Muscle of back (tissue), 13 donors: ENCODE measurements around the gene LDLRAD2. TPM values are rescaled to one million over a fixed set of nuclear protein-coding genes. Genes with fewer than 3 reads are reported as not detected.
"Not testable (repeated sequence)": the region's sequence is repeated elsewhere in the genome, so short reads cannot be mapped to it uniquely, and the experiment has no call there.

Source experiments
- DNase-seq, 3 donors: peaks; one replicate each; pipeline versions ENCODE4 v3.0.0 to v3.0.0-alpha.2; 2013
- long read RNA-seq, 9 donors: transcript quantifications; one replicate each; lab custom pipeline, GENCODE V29; 2026
- polyA plus RNA-seq, 10 donors: library from polyadenylated mRNA; unstranded; fragments of 120-200 nt; gene quantifications; one replicate each; pipeline ENCODE4 v1.2.1, GENCODE V29; 2013; ENCODE audit not compliant: insufficient read length in 10 of 10

The LDLRAD2 gene
- polyA plus RNA-seq, result 1 to 10 TPM; 3.7 to 8.9 (median 6.3) TPM
- long read RNA-seq, donor 1, partial matches to known transcripts, result 55 of 55 reads
- long read RNA-seq, donor 1, other reads (novel, unspliced or antisense), result 0 of 55 reads
- long read RNA-seq, donor 2, partial matches to known transcripts, result 18 of 18 reads
- long read RNA-seq, donor 2, other reads (novel, unspliced or antisense), result 0 of 18 reads
- long read RNA-seq, donor 3, result 0 reads
- long read RNA-seq, donor 4, partial matches to known transcripts, result 6 of 6 reads
- long read RNA-seq, donor 4, other reads (novel, unspliced or antisense), result 0 of 6 reads
- long read RNA-seq, donor 5, partial matches to known transcripts, result 484 of 484 reads
- long read RNA-seq, donor 5, other reads (novel, unspliced or antisense), result 0 of 484 reads
- long read RNA-seq, donor 6, result 0 reads
- long read RNA-seq, donor 7, partial matches to known transcripts, result 50 of 50 reads
- long read RNA-seq, donor 7, other reads (novel, unspliced or antisense), result 0 of 50 reads
- long read RNA-seq, donor 8, result 0 reads
- long read RNA-seq, donor 9, partial matches to known transcripts, result 40 of 40 reads
- long read RNA-seq, donor 9, other reads (novel, unspliced or antisense), result 0 of 40 reads

DNA sequence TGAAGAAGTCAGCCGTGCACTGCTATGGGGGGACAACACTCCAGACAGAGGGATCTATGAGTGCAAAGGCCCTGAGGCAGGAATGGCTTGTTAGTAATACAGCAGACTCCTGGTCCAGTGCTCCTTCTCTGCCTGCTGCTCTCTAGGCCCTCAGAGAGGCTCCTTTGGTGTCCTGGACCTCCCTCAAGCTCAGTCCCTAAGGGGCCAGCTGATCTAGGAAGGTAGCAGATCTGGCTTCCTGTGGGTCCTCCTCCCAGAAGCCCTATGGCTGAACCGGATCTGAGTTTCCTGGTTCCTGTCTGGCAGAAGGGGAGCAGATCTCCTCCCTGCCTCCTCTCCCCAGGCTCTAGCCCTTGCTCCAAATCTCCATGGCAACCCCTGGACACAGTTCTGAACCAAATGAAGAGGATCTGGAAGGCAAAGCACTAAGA is at the start of gene LDLRAD2:
Gene LDLRAD2, plus strand, starts transcription at position 391 of the 431 bp plus-strand sequence. CDS start 187 bp downstream, outside the sequence.
- peak in 2 of 3 donors; percentile 35 to 63 for DNase-seq

DNA sequence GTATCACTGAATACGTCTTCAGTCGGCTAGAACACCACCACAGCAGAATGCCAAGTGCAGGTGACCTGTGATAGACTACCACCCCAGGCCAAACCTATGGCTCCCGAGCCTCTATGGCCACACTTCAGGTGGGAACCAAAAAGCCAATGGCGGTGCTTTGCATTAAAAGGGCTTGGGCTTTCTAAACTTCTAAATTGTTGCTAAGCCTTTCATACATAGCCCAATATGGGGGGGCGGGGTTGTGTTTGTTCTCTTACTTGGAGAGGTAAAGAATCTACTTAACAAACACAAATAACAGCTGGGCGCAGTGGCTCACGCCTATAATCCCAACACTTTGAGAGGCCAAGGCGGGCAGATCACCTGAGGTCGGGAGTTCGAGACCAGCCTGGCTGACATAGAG is 48.8 kb upstream of the LDLRAD2 start:
- DNase-seq, result no peak

- no peak for DNase-seq
These were observed 48.2 kb upstream of the LDLRAD2 start for GRCh38 chr1:21763694-21764419.

GRCh38 chr1:21764615-21765423 is 47.2 kb upstream of the LDLRAD2 start:
- DNase-seq, result peak; percentile 22 to 84 (median 46)

GRCh38 chr1:21766210-21766609 is 45.9 kb upstream of the LDLRAD2 start:
- no peak for DNase-seq

DNA sequence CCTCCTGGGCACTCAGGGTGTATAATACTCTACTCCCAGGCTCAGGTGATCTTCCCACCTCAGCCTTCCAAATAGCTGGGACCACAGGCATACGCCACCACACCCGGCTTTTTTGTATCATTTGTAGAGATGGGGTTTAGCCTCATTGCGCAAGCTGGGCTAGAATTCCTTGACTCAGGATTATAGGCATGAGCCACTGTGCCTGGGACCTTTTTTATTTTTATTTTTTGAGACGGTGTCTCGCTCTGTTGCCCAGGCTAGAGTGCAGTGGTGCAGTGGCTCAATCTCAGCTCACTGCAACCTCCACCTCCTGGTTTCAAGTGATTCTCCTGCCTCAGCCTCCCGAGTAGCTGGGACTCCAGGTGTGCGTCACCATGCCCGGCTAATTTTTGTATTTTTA is 45.0 kb upstream of the LDLRAD2 start:
- DNase-seq, result not testable (repeated sequence)

GRCh38 chr1:21770201-21770600 is 41.9 kb upstream of the LDLRAD2 start:
- no peak for DNase-seq

GRCh38 chr1:21770602-21771001 is 41.5 kb upstream of the LDLRAD2 start:
- not testable (repeated sequence) for DNase-seq

DNA sequence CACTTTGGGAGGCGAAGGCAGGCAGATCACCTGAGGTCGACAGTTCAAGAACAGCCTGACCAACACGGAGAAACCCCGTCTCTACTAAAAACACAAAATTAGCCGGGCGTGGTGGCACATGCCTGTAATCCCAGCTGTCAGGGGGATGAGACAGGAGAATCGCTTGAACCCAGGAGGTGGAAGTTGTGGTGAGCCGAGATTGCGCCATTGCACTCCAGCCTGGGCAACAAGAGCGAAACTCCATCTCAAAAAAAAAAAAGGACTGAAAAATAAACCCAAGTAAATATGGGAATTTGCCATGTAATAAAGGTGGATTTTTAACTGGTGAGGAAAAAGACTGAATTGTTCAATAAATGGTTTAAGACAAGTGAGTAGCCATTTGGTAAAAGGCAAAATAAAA is 40.4 kb upstream of the LDLRAD2 start:
- DNase-seq, result not testable (repeated sequence)

- no peak for DNase-seq
These were observed 38.5 kb upstream of the LDLRAD2 start for GRCh38 chr1:21773585-21773984.

GRCh38 chr1:21774835-21775549 is 37.1 kb upstream of the LDLRAD2 start:
- no peak for DNase-seq

GRCh38 chr1:21775550-21775914 is 36.5 kb upstream of the LDLRAD2 start:
- no peak for DNase-seq

DNA sequence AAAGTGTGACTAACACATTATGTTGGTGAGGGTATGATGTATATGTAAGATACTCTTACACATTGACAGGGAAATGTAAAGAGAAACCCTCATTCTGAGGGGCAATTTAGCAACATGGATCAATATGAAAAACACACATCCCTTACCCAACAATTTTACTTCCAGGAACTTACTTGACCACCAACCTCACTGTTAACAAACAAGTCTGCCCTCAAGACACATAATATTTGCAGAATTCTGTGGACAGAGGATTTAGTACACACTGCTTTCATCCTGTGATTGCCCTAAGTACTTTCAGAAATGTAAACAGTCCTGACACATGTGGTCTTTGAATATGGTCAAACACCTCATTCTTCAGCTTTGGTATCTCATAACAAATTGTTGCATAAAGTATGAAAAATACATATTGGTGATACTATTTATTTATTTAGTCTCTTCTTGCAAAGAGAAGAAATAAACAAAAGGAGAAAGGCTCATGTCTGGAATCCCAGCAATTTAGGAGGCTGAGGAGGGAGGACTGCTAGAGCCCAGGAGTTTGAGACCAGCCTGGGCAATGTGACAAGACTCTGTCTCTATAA is 36.0 kb upstream of the LDLRAD2 start:
- DNase-seq, result no peak

DNA sequence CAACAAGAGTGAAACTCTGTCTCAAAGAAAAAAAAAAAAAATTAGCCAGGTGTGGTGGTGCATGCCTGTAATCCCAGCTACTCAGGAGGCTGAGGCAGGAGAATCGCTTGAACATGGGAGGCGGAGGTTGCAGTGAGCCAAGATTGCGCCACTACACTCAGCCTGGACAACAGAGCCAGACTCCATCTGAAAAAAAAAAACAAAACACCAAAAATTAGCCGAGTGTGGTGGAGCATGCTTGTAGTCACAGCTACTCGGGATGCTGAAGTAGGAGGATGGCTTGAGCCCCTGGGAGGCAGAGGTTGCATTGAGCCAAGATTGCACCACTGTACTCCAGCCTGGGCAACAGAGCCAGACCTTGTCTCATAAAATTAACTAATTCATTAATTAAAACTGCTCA is 35.1 kb upstream of the LDLRAD2 start:
- not testable (repeated sequence) for DNase-seq

DNA sequence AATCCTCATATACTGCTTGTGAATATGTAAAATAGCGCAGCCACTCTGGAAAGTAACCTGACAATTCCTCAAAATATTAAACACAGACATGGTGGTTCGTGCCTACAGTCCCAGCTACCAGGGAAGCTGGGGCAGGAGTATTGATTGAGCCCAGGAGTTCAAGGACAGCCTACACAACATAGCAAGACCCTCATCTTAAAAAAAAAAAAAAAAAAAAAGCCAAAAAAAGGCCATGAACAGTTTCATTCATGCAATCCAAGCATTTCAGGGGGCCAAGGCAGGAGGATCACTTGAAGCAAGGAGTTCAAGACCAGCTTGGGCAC is 33.7 kb upstream of the LDLRAD2 start:
- DNase-seq, result no peak

- no peak for DNase-seq
These were observed 32.2 kb upstream of the LDLRAD2 start for GRCh38 chr1:21779613-21780521.

DNA sequence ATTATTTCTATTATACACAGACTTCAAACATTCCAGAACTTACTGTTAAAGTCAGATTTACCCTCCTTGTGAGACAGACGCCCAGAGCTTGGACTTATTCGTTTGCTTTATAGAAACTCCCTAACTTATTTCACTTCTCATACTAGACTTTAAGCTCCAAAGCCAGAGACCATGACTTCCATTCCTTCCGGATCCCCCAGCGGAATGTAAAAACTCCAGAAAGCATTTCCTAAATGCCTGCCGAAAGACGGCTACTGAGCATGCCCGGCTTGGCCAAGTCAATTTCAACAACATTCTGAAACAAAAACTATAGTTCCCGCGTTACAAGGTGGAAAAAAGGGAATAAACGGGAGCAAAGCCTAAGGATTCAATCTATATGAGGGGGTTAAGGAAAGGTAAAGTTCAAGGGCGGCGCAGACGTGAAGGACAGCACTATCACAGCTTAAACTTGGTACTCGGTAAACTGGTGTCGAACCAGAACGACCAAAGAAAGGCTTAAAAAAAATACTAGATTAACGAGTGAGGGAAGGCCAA is 30.2 kb upstream of the LDLRAD2 start:
- peak; percentile 24 to 64 (median 34) for DNase-seq

GRCh38 chr1:21782349-21782867 is 29.7 kb upstream of the LDLRAD2 start:
- peak; percentile 47 to 85 (median 69) for DNase-seq
